ENCODE data around the gene BIN1.

DNA sequence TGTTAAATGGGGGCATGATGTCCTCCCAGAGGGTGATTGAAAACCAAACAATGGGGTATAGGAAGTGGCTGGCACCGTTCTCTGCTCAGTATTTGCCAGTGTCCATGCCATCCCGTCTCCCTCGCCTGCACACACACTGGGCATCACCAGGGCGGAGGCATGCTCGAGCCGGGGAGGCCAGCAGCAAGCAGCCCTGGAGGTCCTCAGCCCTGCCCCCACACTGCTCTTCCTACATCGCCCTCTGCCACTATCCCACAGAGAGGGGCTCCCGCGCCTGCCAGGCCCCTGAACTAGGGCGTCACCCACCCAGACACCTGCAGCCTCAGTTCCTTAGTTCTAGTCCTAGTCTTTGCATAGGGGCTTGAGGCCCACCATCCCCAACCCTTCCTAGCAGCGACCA, 50.9 kb downstream of the BIN1 start:
- TF ChIP-seq, protein P1, sequence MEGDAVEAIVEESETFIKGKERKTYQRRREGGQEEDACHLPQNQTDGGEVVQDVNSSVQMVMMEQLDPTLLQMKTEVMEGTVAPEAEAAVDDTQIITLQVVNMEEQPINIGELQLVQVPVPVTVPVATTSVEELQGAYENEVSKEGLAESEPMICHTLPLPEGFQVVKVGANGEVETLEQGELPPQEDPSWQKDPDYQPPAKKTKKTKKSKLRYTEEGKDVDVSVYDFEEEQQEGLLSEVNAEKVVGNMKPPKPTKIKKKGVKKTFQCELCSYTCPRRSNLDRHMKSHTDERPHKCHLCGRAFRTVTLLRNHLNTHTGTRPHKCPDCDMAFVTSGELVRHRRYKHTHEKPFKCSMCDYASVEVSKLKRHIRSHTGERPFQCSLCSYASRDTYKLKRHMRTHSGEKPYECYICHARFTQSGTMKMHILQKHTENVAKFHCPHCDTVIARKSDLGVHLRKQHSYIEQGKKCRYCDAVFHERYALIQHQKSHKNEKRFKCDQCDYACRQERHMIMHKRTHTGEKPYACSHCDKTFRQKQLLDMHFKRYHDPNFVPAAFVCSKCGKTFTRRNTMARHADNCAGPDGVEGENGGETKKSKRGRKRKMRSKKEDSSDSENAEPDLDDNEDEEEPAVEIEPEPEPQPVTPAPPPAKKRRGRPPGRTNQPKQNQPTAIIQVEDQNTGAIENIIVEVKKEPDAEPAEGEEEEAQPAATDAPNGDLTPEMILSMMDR (conservative IDR thresholded peaks at IDR 0.05; ENCODE audit: low read length), result no peak
- TF ChIP-seq EZH2phosphoT487 (IDR thresholded peaks at IDR 0.05; ENCODE audit: borderline replicate concordance, low read depth, low read length), result no peak
